ENCODE measurements around the gene VPS37C.

DNA sequence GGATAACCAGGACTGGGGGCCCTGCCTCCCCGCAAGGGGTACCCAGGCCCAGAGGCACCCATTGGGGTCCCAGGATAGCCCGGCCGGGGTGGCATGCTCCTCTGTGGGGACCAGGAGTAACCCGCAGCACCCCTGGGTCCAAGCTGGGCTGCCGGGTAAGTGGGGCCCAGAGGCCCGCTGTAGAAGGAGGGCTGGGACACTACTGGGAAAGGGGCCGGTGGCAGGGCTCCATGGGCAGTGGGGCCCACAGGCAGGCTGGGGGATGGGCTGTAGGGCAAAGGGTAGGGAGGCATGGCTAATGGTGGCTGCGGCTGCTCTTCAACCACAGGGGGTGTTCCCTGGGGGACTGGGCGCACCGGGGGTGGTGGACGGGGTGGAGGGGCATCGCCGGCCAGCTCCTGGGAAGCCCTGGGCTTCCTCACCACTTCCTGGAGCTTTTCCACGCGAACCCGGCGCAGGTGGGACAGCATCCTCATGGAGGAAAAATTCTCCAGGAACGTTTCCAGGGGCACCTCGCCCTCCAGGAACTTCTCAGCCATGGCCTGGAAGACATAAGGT is 29.1 kb downstream of the VPS37C start:
- TF ChIP-seq EZH2 (IDR thresholded peaks at IDR 0.05) (no peak), EZH2phosphoT487 (IDR thresholded peaks at IDR 0.05) (no peak)
